HepG2 (cell line): Measurements from ENCODE around the gene RRP8. TPM values are rescaled to one million over a fixed set of nuclear protein-coding genes. Genes with fewer than 3 reads are reported as not detected.

ENCODE experiments used
- ATAC-seq: fragments of 200-7000 bp; cut with Tn5 transposase; 3 replicates; pipeline ENCODE4 v1.9.1; 2020; ENCODE audit warnings: mild to moderate bottlenecking, moderate library complexity
- BruUV-seq: library from RNA; stranded (reverse); fragments of 400-500 nt; replicated peaks from 2 replicates; lab custom pipeline; 2021; lab: Mats Ljungman, UMichigan
- CTCF ChIA-PET: fragments of 300-600 bp; formaldehyde crosslinking; extraction: SDS; loops from one replicate; lab custom pipeline; 2021; ENCODE audit warnings: low total read pairs, inconsistent platforms, low intra/inter-chr PET ratio; lab: Yijun Ruan, JAX
- POLR2A ChIA-PET: fragments of 350-600 bp; sonication (Branson Sonifier 250); formaldehyde crosslinking; loops from one replicate; lab custom pipeline; 2020; ENCODE audit warnings: antibody characterized with exemption, inconsistent platforms; lab: Yijun Ruan, JAX
- DNase-seq: peaks from one replicate; pipeline ENCODE4 v3.0.0-alpha.2; 2015; ENCODE audit warnings: low spot score
- FAIRE-seq: peaks from 3 replicates; lab custom pipeline; 2011; peaks lifted over from hg19 to GRCh38; lab: Jason Lieb, UNC
- H2AFZ ChIP-seq: one replicate; pipeline ENCODE4 v1.6.1; 2011; ENCODE audit warnings: low read length, inconsistent platforms
- H3K27ac ChIP-seq: fragments of 300-600 bp; 3 replicates; pipeline ENCODE4 v1.8.0; 2011; ENCODE audit warnings: mixed run types, mild to moderate bottlenecking, mixed read lengths, low read length, inconsistent platforms; ENCODE audit not compliant: insufficient read depth; ENCODE audit errors: extremely low read length
- H3K27me3 ChIP-seq, 2 experiments: fragments of 200-600 bp in 1 of 2; 2 replicates in 1 of 2; 3 replicates in 1 of 2; pipeline versions ENCODE4 v1.6.0 to v1.8.0; 2011; ENCODE audit warnings: low read length in 2 of 2, mild to moderate bottlenecking in 2 of 2, moderate library complexity in 2 of 2, inconsistent platforms in 1 of 2; ENCODE audit not compliant: insufficient read depth in 2 of 2, control insufficient read depth in 1 of 2
- H3K36me3 ChIP-seq, 2 experiments: fragments of 200-600 bp in 1 of 2; replicated peaks in 1 of 2; 2 replicates in 1 of 2; 3 replicates in 1 of 2; pipeline versions ENCODE4 v1.5.1 to v1.8.0; 2011; ENCODE audit warnings: low read length in 2 of 2, inconsistent platforms in 1 of 2; ENCODE audit not compliant: insufficient read depth in 2 of 2, control insufficient read depth in 1 of 2
- H3K4me1 ChIP-seq: 2 replicates; pipeline ENCODE4 v1.5.1; 2012; ENCODE audit warnings: low read length, inconsistent platforms; ENCODE audit not compliant: insufficient read depth
- H3K4me2 ChIP-seq: 2 replicates; pipeline ENCODE4 v1.6.0; 2011; ENCODE audit warnings: low read depth, low read length, inconsistent platforms
- H3K4me3 ChIP-seq, 3 experiments: fragments of 200-600 bp in 1 of 3; sonication (generic), shearing (Covaris generic) in 1 of 3; replicated peaks in 1 of 3; 2 replicates each; pipeline ENCODE4 v1.5.1; 2011 to 2016; ENCODE audit warnings: low read length in 3 of 3, inconsistent platforms in 2 of 3, low read depth in 2 of 3, mild to moderate bottlenecking in 2 of 3, control low read depth in 1 of 3, mixed read lengths in 1 of 3; ENCODE audit not compliant: insufficient read depth in 1 of 3
- H3K79me2 ChIP-seq: one replicate; pipeline ENCODE4 v1.6.1; 2011; ENCODE audit warnings: low read length, inconsistent platforms; ENCODE audit not compliant: insufficient read depth
- H3K9ac ChIP-seq: 2 replicates; pipeline ENCODE4 v1.6.0; 2011; ENCODE audit warnings: mild to moderate bottlenecking, low read depth, low read length, inconsistent platforms; ENCODE audit not compliant: insufficient read depth
- H3K9me3 ChIP-seq: 2 replicates; pipeline ENCODE4 v1.5.1; 2012; ENCODE audit warnings: mild to moderate bottlenecking, low read length
- H4K20me1 ChIP-seq: 2 replicates; pipeline ENCODE4 v1.6.0; 2011; ENCODE audit warnings: inconsistent platforms, mild to moderate bottlenecking, low read length, moderate library complexity; ENCODE audit not compliant: insufficient read depth
- CCAR2 ChIP-seq: fragments of 200-400 bp; formaldehyde crosslinking; optimal IDR thresholded peaks from 2 replicates; pipeline ENCODE3; 2018; ENCODE audit warnings: low read depth, mild to moderate bottlenecking, low read length, moderate library complexity
- ZBTB20 ChIP-seq: sonication (generic); formaldehyde crosslinking; IDR thresholded peaks from 2 replicates; pipeline ENCODE4 v1.8.1; 2023; ENCODE audit warnings: missing genetic modification reagents, low read depth, mild to moderate bottlenecking, borderline replicate concordance
- ZNF780A ChIP-seq: sonication (generic); formaldehyde crosslinking; IDR thresholded peaks from 2 replicates; pipeline ENCODE4 v1.8.0; 2022; ENCODE audit warnings: mild to moderate bottlenecking, missing genetic modification reagents, moderate library complexity
- WGBS: methylation state at CpG from one replicate; pipeline ENCODE4 v1.1.6; 2017; ENCODE audit warnings: low lambda C conversion rate; 5-methylcytosine and 5-hydroxymethylcytosine counted together
- in situ Hi-C: cut with HindIII; loops from 2 replicates; pipeline ENCODE4 v1.10.0; 2017; ENCODE audit warnings: low pct_unique_long_range_greater_than_20kb; ENCODE audit not compliant: extremely low pct_ligation_motif_present
- intact Hi-C: fragments of 100-400 bp; cut with micrococcal nuclease; formaldehyde crosslinking; loops from one replicate; pipeline ENCODE4 v1.10.0; 2022; ENCODE audit not compliant: unreplicated experiment
- polyA plus RNA-seq, 8 experiments: library from polyadenylated mRNA; depleted of rRNA in 3 of 8; stranded (reverse) in 7 of 8; unstranded in 1 of 8; fragments of >200 nt; fragmentation: Illumina TruSeq in 4 of 8; extraction: Trizol in 4 of 8; gene quantifications; 2 replicates each; pipeline versions ENCODE4 v1.2.1 to v1.2.3, GENCODE V29; 2011 to 2016; ENCODE audit warnings: low read depth in 4 of 8, missing spikeins in 1 of 8, mixed read lengths in 1 of 8; ENCODE audit not compliant: insufficient read depth in 1 of 8
- total RNA-seq, 5 experiments: library from RNA; depleted of rRNA; stranded (reverse); fragments of >200 nt; fragmentation: Illumina TruSeq; extraction: Trizol; gene quantifications; 2 replicates each; pipeline ENCODE4 v1.2.3, GENCODE V29; 2016; ENCODE audit warnings: low read depth in 1 of 5
- TF ChIP-seq, protein P1 (sequence below): sonication (generic); formaldehyde crosslinking; IDR thresholded peaks from 2 replicates; pipeline ENCODE4 v1.4.0; 2020; ENCODE audit warnings: missing genetic modification reagents, mild to moderate bottlenecking, borderline replicate concordance
- TF ChIP-seq, protein P2 (sequence below): sonication (generic); formaldehyde crosslinking; IDR thresholded peaks from 2 replicates; pipeline ENCODE4 v1.4.0; 2020; ENCODE audit warnings: missing genetic modification reagents
- TF ChIP-seq, protein P3 (sequence below), 2 experiments: sonication (generic) in 1 of 2; formaldehyde crosslinking in 1 of 2; IDR thresholded peaks; 2 replicates each; pipeline versions ENCODE4 v1.4.0 to v1.6.1; 2016 to 2020; ENCODE audit warnings: borderline replicate concordance in 1 of 2, low read depth in 1 of 2, mild to moderate bottlenecking in 1 of 2, missing genetic modification reagents in 1 of 2

The RRP8 gene
- total and polyA plus RNA-seq, 2 of the 13 experiments (the other 11 are each of a cell fraction or from before 2014, with no cell fraction given), result 7.2 to 21.6 TPM

DNA sequence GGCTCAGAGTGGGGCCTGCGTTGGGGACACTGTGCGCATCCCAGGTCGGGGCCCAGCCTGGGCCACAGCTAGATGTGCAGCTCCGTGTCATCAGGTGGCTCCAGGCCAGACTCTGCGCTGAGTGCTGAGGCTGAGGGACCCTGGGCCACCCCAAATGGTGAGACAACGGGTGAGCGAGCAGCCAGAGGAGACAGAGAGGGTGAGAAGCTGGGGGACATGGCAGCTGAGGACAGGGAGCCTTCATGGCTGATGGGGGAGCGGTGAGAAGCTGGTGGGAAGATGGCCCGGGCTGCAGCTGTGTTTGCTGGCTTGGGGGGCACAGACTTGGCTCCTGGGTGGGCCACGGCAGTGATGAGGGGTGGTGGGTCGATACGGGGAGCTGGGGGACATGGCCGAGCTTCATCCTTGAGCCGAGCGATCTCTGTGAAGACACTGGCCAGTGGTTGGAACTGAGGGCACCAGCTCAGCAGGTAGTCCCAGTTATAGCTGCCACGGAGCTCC, 18.3 kb upstream of the RRP8 start:
- no peak overlapping the region for H3K4me2 ChIP-seq
- DNase-seq (no peak), ATAC-seq (no peak), FAIRE-seq (no peak)
- peaks cover 45% of the 10 kb centered on the region for H3K4me1 ChIP-seq
- H3K27me3 ChIP-seq, result peaks cover 15 to 63% of the 10 kb centered on the region in 2 experiments
- no peak overlapping the region for H2AFZ ChIP-seq
- 11% methylated on average over 10 of the region's 16 CpGs for WGBS
- in situ Hi-C loops (no loop called here), intact Hi-C loops (no loop called here)
- no peak for TF ChIP-seq ZBTB20 (CRISPR knock-in tag)
- TF ChIP-seq, protein P1, sequence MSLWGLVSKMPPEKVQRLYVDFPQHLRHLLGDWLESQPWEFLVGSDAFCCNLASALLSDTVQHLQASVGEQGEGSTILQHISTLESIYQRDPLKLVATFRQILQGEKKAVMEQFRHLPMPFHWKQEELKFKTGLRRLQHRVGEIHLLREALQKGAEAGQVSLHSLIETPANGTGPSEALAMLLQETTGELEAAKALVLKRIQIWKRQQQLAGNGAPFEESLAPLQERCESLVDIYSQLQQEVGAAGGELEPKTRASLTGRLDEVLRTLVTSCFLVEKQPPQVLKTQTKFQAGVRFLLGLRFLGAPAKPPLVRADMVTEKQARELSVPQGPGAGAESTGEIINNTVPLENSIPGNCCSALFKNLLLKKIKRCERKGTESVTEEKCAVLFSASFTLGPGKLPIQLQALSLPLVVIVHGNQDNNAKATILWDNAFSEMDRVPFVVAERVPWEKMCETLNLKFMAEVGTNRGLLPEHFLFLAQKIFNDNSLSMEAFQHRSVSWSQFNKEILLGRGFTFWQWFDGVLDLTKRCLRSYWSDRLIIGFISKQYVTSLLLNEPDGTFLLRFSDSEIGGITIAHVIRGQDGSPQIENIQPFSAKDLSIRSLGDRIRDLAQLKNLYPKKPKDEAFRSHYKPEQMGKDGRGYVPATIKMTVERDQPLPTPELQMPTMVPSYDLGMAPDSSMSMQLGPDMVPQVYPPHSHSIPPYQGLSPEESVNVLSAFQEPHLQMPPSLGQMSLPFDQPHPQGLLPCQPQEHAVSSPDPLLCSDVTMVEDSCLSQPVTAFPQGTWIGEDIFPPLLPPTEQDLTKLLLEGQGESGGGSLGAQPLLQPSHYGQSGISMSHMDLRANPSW (CRISPR knock-in tag), result no peak
- TF ChIP-seq CCAR2, result no peak
- no peak for TF ChIP-seq ZNF780A (CRISPR knock-in tag)
- TF ChIP-seq, protein P2, sequence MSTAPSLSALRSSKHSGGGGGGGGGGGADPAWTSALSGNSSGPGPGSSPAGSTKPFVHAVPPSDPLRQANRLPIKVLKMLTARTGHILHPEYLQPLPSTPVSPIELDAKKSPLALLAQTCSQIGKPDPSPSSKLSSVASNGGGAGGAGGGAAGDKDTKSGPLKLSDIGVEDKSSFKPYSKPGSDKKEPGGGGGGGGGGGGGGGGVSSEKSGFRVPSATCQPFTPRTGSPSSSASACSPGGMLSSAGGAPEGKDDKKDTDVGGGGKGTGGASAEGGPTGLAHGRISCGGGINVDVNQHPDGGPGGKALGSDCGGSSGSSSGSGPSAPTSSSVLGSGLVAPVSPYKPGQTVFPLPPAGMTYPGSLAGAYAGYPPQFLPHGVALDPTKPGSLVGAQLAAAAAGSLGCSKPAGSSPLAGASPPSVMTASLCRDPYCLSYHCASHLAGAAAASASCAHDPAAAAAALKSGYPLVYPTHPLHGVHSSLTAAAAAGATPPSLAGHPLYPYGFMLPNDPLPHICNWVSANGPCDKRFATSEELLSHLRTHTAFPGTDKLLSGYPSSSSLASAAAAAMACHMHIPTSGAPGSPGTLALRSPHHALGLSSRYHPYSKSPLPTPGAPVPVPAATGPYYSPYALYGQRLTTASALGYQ, result no peak
- TF ChIP-seq, protein P3, sequence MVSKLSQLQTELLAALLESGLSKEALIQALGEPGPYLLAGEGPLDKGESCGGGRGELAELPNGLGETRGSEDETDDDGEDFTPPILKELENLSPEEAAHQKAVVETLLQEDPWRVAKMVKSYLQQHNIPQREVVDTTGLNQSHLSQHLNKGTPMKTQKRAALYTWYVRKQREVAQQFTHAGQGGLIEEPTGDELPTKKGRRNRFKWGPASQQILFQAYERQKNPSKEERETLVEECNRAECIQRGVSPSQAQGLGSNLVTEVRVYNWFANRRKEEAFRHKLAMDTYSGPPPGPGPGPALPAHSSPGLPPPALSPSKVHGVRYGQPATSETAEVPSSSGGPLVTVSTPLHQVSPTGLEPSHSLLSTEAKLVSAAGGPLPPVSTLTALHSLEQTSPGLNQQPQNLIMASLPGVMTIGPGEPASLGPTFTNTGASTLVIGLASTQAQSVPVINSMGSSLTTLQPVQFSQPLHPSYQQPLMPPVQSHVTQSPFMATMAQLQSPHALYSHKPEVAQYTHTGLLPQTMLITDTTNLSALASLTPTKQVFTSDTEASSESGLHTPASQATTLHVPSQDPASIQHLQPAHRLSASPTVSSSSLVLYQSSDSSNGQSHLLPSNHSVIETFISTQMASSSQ (IDR thresholded peaks at IDR 0.05; ENCODE audit: low read depth), result no peak
- TF ChIP-seq, protein P3 (CRISPR knock-in tag; IDR thresholded peaks at IDR 0.05; ENCODE audit: borderline replicate concordance), result no peak
- H3K27ac ChIP-seq, result no peak overlapping the region
- no peak overlapping the region for H3K9ac ChIP-seq
- no peaks in the 10 kb centered on the region for H4K20me1 ChIP-seq
- CTCF ChIA-PET, result no interaction called here
- POLR2A ChIA-PET, result interaction anchor here (2.0 to 5.5 kb wide), 2 partner anchors 10 to 15 kb away, joined by 5 to 24 read pairs; partner anchors contain the start of gene TAF10
- no peaks in the 10 kb centered on the region for H3K36me3 ChIP-seq
- H3K79me2 ChIP-seq, result peaks cover 7% of the 10 kb centered on the region
- no peaks in the 10 kb centered on the region for H3K9me3 ChIP-seq
- no peak overlapping the region; a peak in 1 of 6 replicates for H3K4me3 ChIP-seq
- no TSS peak for BruUV-seq
